KMS-11 (cell line): ENCODE results near the gene HCN3.
A peak's percentile ranks its signal among the peaks of the same experiment; 100 is the strongest.

Source experiments
- H2AFZ ChIP-seq: fragments of 200-600 bp; sonication (generic); 2 replicates; pipeline ENCODE4 v1.6.1; 2016; ENCODE audit warnings: antibody characterized with exemption, mixed run types, low read depth
- H3K27ac ChIP-seq: fragments of 200-600 bp; sonication (generic); 2 replicates; pipeline ENCODE4 v1.6.1; 2016; ENCODE audit warnings: mild to moderate bottlenecking, mixed run types
- H3K27me3 ChIP-seq: fragments of 200-600 bp; sonication (generic); 2 replicates; pipeline ENCODE4 v1.6.1; 2017; ENCODE audit warnings: mild to moderate bottlenecking, low read depth, mixed run types, moderate library complexity; ENCODE audit not compliant: insufficient read depth
- H3K36me3 ChIP-seq: fragments of 200-600 bp; sonication (generic); 2 replicates; pipeline ENCODE4 v1.6.1; 2017; ENCODE audit warnings: mild to moderate bottlenecking, mixed run types; ENCODE audit not compliant: insufficient read depth
- H3K4me1 ChIP-seq: fragments of 200-600 bp; sonication (generic); 2 replicates; pipeline ENCODE4 v1.6.1; 2016; ENCODE audit warnings: mild to moderate bottlenecking, low read depth, mixed run types; ENCODE audit not compliant: poor library complexity, severe bottlenecking
- H3K4me2 ChIP-seq: fragments of 200-600 bp; sonication (generic); 2 replicates; pipeline ENCODE4 v1.7.0; 2016; ENCODE audit warnings: mild to moderate bottlenecking, mixed run types
- H3K4me3 ChIP-seq: fragments of 200-600 bp; sonication (generic); IDR thresholded peaks from 2 replicates; pipeline ENCODE4 v1.6.1; 2017; ENCODE audit warnings: low read depth, low read length, mixed read lengths; ENCODE audit not compliant: insufficient read depth
- H3K79me2 ChIP-seq: fragments of 200-600 bp; sonication (generic); 2 replicates; pipeline ENCODE4 v1.6.1; 2016; ENCODE audit warnings: low read depth, mixed run types; ENCODE audit not compliant: insufficient read depth
- H3K9ac ChIP-seq: fragments of 200-600 bp; sonication (generic); 2 replicates; pipeline ENCODE4 v1.6.1; 2016; ENCODE audit warnings: mild to moderate bottlenecking, mixed run types
- H4K20me1 ChIP-seq: fragments of 200-600 bp; sonication (generic); 2 replicates; pipeline ENCODE4 v1.6.1; 2016; ENCODE audit warnings: mild to moderate bottlenecking, mixed run types; ENCODE audit not compliant: insufficient read depth
- TF ChIP-seq, protein P1 (sequence below): fragments of 200-600 bp; sonication (generic); conservative IDR thresholded peaks from 2 replicates; pipeline ENCODE4 v1.6.1; 2017; ENCODE audit warnings: low read depth, mild to moderate bottlenecking, antibody characterized with exemption, low read length, moderate library complexity, mixed read lengths

The HCN3 gene

DNA sequence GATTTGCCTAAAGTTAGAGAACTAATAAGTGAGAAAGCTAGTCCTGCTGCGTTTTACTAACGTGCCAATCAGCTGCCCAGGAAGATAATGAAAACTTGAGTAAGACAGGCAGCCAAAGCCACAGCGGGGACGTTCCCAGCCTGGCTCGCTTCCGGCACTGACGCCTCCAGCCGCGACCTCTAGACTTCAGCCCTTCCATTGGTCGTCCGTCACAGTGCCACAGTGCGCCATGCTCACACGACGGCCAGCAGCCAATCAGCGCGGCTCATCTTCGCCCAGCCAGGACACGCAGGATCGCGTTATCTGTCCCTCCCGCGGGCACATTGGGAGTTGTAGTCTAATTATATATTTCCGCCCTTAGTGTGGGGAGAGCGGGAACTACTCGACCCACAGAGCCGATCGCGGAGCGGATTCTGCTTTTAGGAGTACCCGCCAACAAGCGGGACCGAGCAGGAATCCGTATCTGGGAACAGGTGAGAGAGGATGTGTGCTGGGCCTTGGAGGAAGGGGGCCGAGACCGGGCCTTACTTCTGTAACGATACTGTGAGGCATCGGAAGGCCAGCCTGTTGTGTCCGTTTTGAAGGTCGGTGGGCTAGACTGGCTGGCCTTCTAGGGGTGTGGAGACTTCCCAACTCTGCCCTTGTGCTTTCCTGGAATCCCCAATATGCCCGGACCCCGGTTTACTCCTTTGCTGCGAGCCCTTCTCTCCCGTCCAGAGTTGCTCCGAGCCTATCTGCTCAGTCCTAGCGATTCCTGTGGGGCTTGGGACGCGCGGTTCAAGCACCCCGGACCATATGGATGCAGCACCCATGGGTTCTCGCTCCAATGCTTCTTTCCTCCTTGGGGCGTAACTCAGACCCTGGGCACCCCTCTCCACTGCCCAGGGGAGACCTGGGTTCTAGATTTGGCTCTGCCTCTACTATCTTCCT lies 31.5 kb downstream of the HCN3 start, which contains the start of gene FDPS:
FDPS (plus strand) TSS at position 374 of the 930 bp plus-strand sequence. CDS start 924 bp downstream, outside the sequence.
- Histone ChIP-seq H3K4me2 (peak within 1 kb of the TSS; percentile 76), H3K36me3 (peaks cover 6% of the 10 kb centered on the region; the same call in 1 of the 2 replicates), H3K27me3 (no peaks in the 10 kb centered on the region), H3K4me3 (peak within 1 kb of the TSS; percentile 97), H3K4me1 (peaks cover 23% of the 10 kb centered on the region), H3K27ac (peak within 1 kb of the TSS; percentile 62), H3K79me2 (peaks cover 38% of the 10 kb centered on the region), H3K9ac (peak within 1 kb of the TSS; percentile 83), H2AFZ (peak within 1 kb of the TSS; percentile 57), H4K20me1 (no peaks in the 10 kb centered on the region)
- TF ChIP-seq, protein P1, sequence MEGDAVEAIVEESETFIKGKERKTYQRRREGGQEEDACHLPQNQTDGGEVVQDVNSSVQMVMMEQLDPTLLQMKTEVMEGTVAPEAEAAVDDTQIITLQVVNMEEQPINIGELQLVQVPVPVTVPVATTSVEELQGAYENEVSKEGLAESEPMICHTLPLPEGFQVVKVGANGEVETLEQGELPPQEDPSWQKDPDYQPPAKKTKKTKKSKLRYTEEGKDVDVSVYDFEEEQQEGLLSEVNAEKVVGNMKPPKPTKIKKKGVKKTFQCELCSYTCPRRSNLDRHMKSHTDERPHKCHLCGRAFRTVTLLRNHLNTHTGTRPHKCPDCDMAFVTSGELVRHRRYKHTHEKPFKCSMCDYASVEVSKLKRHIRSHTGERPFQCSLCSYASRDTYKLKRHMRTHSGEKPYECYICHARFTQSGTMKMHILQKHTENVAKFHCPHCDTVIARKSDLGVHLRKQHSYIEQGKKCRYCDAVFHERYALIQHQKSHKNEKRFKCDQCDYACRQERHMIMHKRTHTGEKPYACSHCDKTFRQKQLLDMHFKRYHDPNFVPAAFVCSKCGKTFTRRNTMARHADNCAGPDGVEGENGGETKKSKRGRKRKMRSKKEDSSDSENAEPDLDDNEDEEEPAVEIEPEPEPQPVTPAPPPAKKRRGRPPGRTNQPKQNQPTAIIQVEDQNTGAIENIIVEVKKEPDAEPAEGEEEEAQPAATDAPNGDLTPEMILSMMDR: no peak

- Histone ChIP-seq H2AFZ (peak overlapping the region; percentile 57), H4K20me1 (no peaks in the 10 kb centered on the region), H3K4me2 (peak overlapping the region; percentile 76), H3K27me3 (no peaks in the 10 kb centered on the region), H3K27ac (peak overlapping the region; percentile 62), H3K4me3 (peak overlapping the region; percentile 97), H3K79me2 (peaks cover 38% of the 10 kb centered on the region), H3K36me3 (peaks cover 6% of the 10 kb centered on the region; the same call in 1 of the 2 replicates), H3K4me1 (peaks cover 23% of the 10 kb centered on the region), H3K9ac (peak overlapping the region; percentile 83)
- TF ChIP-seq, protein P1: no peak
Measured at GRCh38 chr1:155309423-155310021, 32.3 kb downstream of the HCN3 start.

DNA sequence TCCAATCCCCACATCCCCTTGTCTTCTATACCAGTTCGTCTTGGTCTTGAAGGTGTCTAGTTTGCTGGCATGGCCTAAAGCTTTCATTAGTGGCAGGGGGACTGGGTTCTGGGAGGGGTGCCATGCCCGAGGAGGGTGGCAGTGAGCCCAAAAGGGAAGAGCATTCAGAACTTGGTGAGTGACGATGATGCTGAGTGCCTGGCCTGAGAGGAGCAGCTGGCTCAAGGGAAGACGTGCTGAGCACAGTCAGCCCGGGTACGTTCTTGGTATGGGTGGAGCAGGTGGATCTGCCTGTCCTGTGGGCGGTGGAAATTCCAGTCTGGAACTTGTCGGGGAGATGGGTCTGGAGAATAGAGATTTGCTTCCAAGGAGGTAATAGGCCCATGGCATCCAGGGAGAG lies 36.0 kb downstream of the HCN3 start:
- peaks cover 6% of the 10 kb centered on the region; the same call in 1 of the 2 replicates for H3K36me3 ChIP-seq
- no peaks in the 10 kb centered on the region for H4K20me1 ChIP-seq
- TF ChIP-seq, protein P1: no peak
- H3K79me2 ChIP-seq: peaks cover 38% of the 10 kb centered on the region
- no peak overlapping the region for H3K4me2 ChIP-seq
- no peak overlapping the region for H3K9ac ChIP-seq
- H3K4me1 ChIP-seq: peaks cover 13% of the 10 kb centered on the region
- no peaks in the 10 kb centered on the region for H3K27me3 ChIP-seq
- no peak overlapping the region for H3K4me3 ChIP-seq
- H3K27ac ChIP-seq: no peak overlapping the region
- no peak overlapping the region for H2AFZ ChIP-seq

DNA sequence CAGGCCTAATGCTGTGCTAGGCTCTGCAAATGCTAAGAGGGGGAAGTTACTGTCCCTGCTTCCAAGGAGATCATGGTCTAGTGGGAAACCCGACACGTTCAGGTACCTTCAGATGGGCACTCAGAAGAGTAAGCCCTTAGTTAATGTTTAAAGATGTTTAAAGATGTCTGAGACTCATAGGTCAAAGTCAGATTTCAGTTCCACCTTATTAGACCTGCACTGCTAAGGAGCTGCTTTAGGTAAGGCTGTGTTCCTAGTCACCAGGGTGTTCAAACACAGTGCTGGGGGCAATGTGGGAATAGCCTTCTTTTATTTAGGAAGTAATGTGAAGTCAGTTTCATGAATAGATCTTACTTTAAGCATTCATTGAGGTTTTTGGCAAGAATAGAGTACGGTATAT lies 39.7 kb downstream of the HCN3 start:
- Histone ChIP-seq H3K4me1 (no peaks in the 10 kb centered on the region), H3K36me3 (peaks cover 3% of the 10 kb centered on the region; the same call in 1 of the 2 replicates), H2AFZ (no peak overlapping the region), H3K9ac (no peak overlapping the region), H3K4me2 (no peak overlapping the region), H4K20me1 (no peaks in the 10 kb centered on the region), H3K4me3 (no peak overlapping the region), H3K27ac (no peak overlapping the region), H3K27me3 (no peaks in the 10 kb centered on the region), H3K79me2 (peaks cover 7% of the 10 kb centered on the region; the same call in 1 of the 2 replicates)
- TF ChIP-seq, protein P1: no peak
